Measurements from ENCODE around the gene NCOA4.
"Not testable (repeated sequence)": the region's sequence is repeated elsewhere in the genome, so short reads cannot be mapped to it uniquely, and the experiment has no call there.

NCOA4 gene

GRCh38 chr10:46052057-46052790 is 21.8 kb upstream of the NCOA4 start:
- peak; percentile 28 for DNase-seq (ENCODE audit: low spot score)

- DNase-seq (ENCODE audit: low spot score): no peak
Measured at GRCh38 chr10:46050941-46051623, 20.7 kb upstream of the NCOA4 start.

GRCh38 chr10:46049497-46049831 is 19.0 kb upstream of the NCOA4 start:
- not testable (repeated sequence) for DNase-seq (ENCODE audit: low spot score)

- DNase-seq (ENCODE audit: low spot score): no peak
Measured at GRCh38 chr10:46048152-46048551, 17.7 kb upstream of the NCOA4 start.

GRCh38 chr10:46046261-46046660 is 15.8 kb upstream of the NCOA4 start, which contains the start of gene MSMB:
Gene MSMB, minus strand, starts transcription at chr10:46046269. Its CDS starts 32 bp downstream, at chr10:46046237.
- DNase-seq (ENCODE audit: low spot score): no peak

GRCh38 chr10:46042527-46042926 is 12.1 kb upstream of the NCOA4 start:
- no peak for DNase-seq (ENCODE audit: low spot score)

GRCh38 chr10:46040004-46040403 is 9.6 kb upstream of the NCOA4 start:
- DNase-seq (ENCODE audit: low spot score): no peak

- DNase-seq (ENCODE audit: low spot score): no peak
Measured at GRCh38 chr10:46037107-46037825, 6.8 kb upstream of the NCOA4 start.

GRCh38 chr10:46035923-46036849 is 5.8 kb upstream of the NCOA4 start:
- no peak for DNase-seq (ENCODE audit: low spot score)

GRCh38 chr10:46033602-46034011 is 3.2 kb upstream of the NCOA4 start:
- DNase-seq (ENCODE audit: low spot score): no peak

- DNase-seq (ENCODE audit: low spot score): peak; percentile 47
Measured at GRCh38 chr10:46031648-46032532, 1.5 kb upstream of the NCOA4 start.

GRCh38 chr10:46029461-46030030 is 877 bp downstream of the NCOA4 start:
- DNase-seq (ENCODE audit: low spot score): no peak

GRCh38 chr10:46028584-46029460 is 1.6 kb downstream of the NCOA4 start:
- DNase-seq (ENCODE audit: low spot score): peak; percentile 50

- DNase-seq (ENCODE audit: low spot score): no peak
Measured at GRCh38 chr10:46026106-46026505, 4.3 kb downstream of the NCOA4 start.

GRCh38 chr10:46025406-46025805 is 5.0 kb downstream of the NCOA4 start:
- no peak for DNase-seq (ENCODE audit: low spot score)

GRCh38 chr10:46024948-46025347 is 5.5 kb downstream of the NCOA4 start:
- no peak for DNase-seq (ENCODE audit: low spot score)

GRCh38 chr10:46022978-46023702 is 7.3 kb downstream of the NCOA4 start:
- DNase-seq (ENCODE audit: low spot score): peak; percentile 54

GRCh38 chr10:46020344-46020657 is 10.1 kb downstream of the NCOA4 start:
- DNase-seq (ENCODE audit: low spot score): no peak

Data from HuH-7.5 (cell line).